ENCODE measurements around the gene ST8SIA4.

The ST8SIA4 gene

GRCh38 chr5:100796851-100797250 lies 106.2 kb downstream of the ST8SIA4 start:
- Histone ChIP-seq H3K9me3 (ENCODE audit: insufficient read depth, low read depth, low read length) (peaks cover 8% of the 10 kb centered on the region; the same call in 1 of the 2 replicates), H3K79me2 (ENCODE audit: insufficient read depth, low read length) (no peaks in the 10 kb centered on the region), H2AFZ (ENCODE audit: low read length) (no peak overlapping the region), H3K4me2 (ENCODE audit: low read depth, low read length, poor library complexity, severe bottlenecking) (no peak overlapping the region), H3K36me3 (ENCODE audit: insufficient read depth, low read length) (no peaks in the 10 kb centered on the region), H3F3A (ENCODE audit: low read depth) (no peaks in the 10 kb centered on the region), H3K4me1 (ENCODE audit: insufficient read depth, low read length, poor library complexity, severe bottlenecking) (no peaks in the 10 kb centered on the region), H4K20me1 (ENCODE audit: insufficient read depth, low read length, poor library complexity, severe bottlenecking) (no peaks in the 10 kb centered on the region), H3K9me2 (replicated peaks; ENCODE audit: low read depth, low read length) (no peaks in the 10 kb centered on the region), H3K27me3 (ENCODE audit: insufficient read depth, low read length, poor library complexity, severe bottlenecking) (no peaks in the 10 kb centered on the region), H3K9ac (ENCODE audit: low read depth, low read length, poor library complexity, severe bottlenecking) (no peak overlapping the region), H3K4me3 (ENCODE audit: low read length, poor library complexity, severe bottlenecking) (no peak overlapping the region)
- TF ChIP-seq, protein P1, sequence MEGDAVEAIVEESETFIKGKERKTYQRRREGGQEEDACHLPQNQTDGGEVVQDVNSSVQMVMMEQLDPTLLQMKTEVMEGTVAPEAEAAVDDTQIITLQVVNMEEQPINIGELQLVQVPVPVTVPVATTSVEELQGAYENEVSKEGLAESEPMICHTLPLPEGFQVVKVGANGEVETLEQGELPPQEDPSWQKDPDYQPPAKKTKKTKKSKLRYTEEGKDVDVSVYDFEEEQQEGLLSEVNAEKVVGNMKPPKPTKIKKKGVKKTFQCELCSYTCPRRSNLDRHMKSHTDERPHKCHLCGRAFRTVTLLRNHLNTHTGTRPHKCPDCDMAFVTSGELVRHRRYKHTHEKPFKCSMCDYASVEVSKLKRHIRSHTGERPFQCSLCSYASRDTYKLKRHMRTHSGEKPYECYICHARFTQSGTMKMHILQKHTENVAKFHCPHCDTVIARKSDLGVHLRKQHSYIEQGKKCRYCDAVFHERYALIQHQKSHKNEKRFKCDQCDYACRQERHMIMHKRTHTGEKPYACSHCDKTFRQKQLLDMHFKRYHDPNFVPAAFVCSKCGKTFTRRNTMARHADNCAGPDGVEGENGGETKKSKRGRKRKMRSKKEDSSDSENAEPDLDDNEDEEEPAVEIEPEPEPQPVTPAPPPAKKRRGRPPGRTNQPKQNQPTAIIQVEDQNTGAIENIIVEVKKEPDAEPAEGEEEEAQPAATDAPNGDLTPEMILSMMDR (conservative IDR thresholded peaks at IDR 0.05; ENCODE audit: low read length), result no peak
- TF ChIP-seq EZH2phosphoT487 (IDR thresholded peaks at IDR 0.05; ENCODE audit: borderline replicate concordance), result no peak

DNA sequence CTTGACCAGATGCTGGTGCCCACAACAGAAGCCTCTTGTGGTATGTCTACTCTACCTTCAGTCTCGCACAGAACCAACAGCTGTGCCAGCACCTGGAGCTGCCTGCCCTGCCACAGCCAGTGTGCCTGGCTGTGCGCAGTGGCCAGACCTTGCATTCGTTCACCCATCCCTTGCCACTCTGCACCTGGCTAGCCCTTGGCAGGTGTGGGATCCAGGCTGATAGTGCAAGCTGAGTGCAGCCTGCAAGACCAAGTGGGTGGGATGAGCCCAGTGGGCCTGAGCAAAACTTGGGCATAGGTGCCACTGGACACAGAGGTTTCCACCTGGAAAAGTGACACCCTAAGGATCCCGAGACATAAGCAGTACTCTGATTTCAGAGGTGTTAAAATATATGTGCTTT lies 108.2 kb downstream of the ST8SIA4 start:
- no peak overlapping the region for H2AFZ ChIP-seq (ENCODE audit: low read length)
- H3K79me2 ChIP-seq (ENCODE audit: insufficient read depth, low read length), result no peaks in the 10 kb centered on the region
- no peaks in the 10 kb centered on the region for H3K27me3 ChIP-seq (ENCODE audit: insufficient read depth, low read length, poor library complexity, severe bottlenecking)
- no peak overlapping the region for H3K4me3 ChIP-seq (ENCODE audit: low read length, poor library complexity, severe bottlenecking)
- H3F3A ChIP-seq (ENCODE audit: low read depth), result no peaks in the 10 kb centered on the region
- no peaks in the 10 kb centered on the region for H4K20me1 ChIP-seq (ENCODE audit: insufficient read depth, low read length, poor library complexity, severe bottlenecking)
- TF ChIP-seq EZH2phosphoT487 (IDR thresholded peaks at IDR 0.05; ENCODE audit: borderline replicate concordance), result no peak
- TF ChIP-seq, protein P1 (conservative IDR thresholded peaks at IDR 0.05; ENCODE audit: low read length), result no peak
- H3K9me2 ChIP-seq (replicated peaks; ENCODE audit: low read depth, low read length), result no peaks in the 10 kb centered on the region
- H3K4me1 ChIP-seq (ENCODE audit: insufficient read depth, low read length, poor library complexity, severe bottlenecking), result peaks cover 11% of the 10 kb centered on the region
- H3K36me3 ChIP-seq (ENCODE audit: insufficient read depth, low read length), result no peaks in the 10 kb centered on the region
- H3K9me3 ChIP-seq (ENCODE audit: insufficient read depth, low read depth, low read length), result peaks cover 8% of the 10 kb centered on the region; the same call in 1 of the 2 replicates
- H3K4me2 ChIP-seq (ENCODE audit: low read depth, low read length, poor library complexity, severe bottlenecking), result no peak overlapping the region
- H3K9ac ChIP-seq (ENCODE audit: low read depth, low read length, poor library complexity, severe bottlenecking), result no peak overlapping the region

DNA sequence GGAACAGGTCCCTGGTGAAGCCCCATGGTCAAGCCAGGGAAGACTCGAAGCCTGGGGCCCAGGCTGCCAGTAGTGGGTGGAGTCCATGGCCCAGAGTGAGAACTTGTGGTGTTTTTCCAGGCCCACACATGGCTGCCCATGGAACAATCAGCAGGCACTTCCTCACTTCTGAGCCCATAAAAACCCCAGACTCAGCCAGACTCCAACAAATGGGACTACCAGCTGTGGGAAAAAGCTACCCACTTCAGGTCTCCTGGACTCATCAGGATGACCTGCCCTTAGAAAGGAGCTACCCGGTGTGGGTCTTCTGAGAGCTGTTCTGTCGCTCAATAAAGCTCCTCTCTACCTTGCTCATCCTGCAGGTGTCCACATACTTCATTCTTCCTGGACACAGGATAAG lies 108.9 kb downstream of the ST8SIA4 start:
- H4K20me1 ChIP-seq (ENCODE audit: insufficient read depth, low read length, poor library complexity, severe bottlenecking), result no peaks in the 10 kb centered on the region
- H3K27me3 ChIP-seq (ENCODE audit: insufficient read depth, low read length, poor library complexity, severe bottlenecking), result no peaks in the 10 kb centered on the region
- H3K4me1 ChIP-seq (ENCODE audit: insufficient read depth, low read length, poor library complexity, severe bottlenecking), result peaks cover 11% of the 10 kb centered on the region
- no peaks in the 10 kb centered on the region for H3K9me2 ChIP-seq (replicated peaks; ENCODE audit: low read depth, low read length)
- no peak overlapping the region for H3K4me2 ChIP-seq (ENCODE audit: low read depth, low read length, poor library complexity, severe bottlenecking)
- no peaks in the 10 kb centered on the region for H3K79me2 ChIP-seq (ENCODE audit: insufficient read depth, low read length)
- no peaks in the 10 kb centered on the region for H3K36me3 ChIP-seq (ENCODE audit: insufficient read depth, low read length)
- TF ChIP-seq, protein P1 (conservative IDR thresholded peaks at IDR 0.05; ENCODE audit: low read length), result no peak
- no peak for TF ChIP-seq EZH2phosphoT487 (IDR thresholded peaks at IDR 0.05; ENCODE audit: borderline replicate concordance)
- no peak overlapping the region for H3K4me3 ChIP-seq (ENCODE audit: low read length, poor library complexity, severe bottlenecking)
- no peaks in the 10 kb centered on the region for H3F3A ChIP-seq (ENCODE audit: low read depth)
- H3K9ac ChIP-seq (ENCODE audit: low read depth, low read length, poor library complexity, severe bottlenecking), result no peak overlapping the region
- H2AFZ ChIP-seq (ENCODE audit: low read length), result no peak overlapping the region
- H3K9me3 ChIP-seq (ENCODE audit: insufficient read depth, low read depth, low read length), result peaks cover 8% of the 10 kb centered on the region; the same call in 1 of the 2 replicates

Data from Loucy (cell line).